WTC11 (cell line): ENCODE measurements around the gene FAM118B. TPM values are rescaled to one million over a fixed set of nuclear protein-coding genes. Genes with fewer than 3 reads are reported as not detected.
A peak's percentile ranks its signal among the peaks of the same experiment; 100 is the strongest.

ENCODE experiments used
- ATAC-seq: fragments of 200-7000 bp; cut with Tn5 transposase; 2 replicates; pipeline ENCODE4 v1.10.0; 2021; ENCODE audit warnings: mild to moderate bottlenecking, moderate library complexity
- CTCF ChIA-PET: fragments of 300-600 bp; sonication (Branson Sonifier 250); formaldehyde crosslinking; loops from one replicate; lab custom pipeline; 2021; ENCODE audit warnings: antibody characterized with exemption; lab: Charles Lee
- POLR2A ChIA-PET: fragments of 350-600 bp; sonication (Branson Sonifier 250); formaldehyde crosslinking; loops from one replicate; lab custom pipeline; 2021; ENCODE audit warnings: antibody characterized with exemption; lab: Charles Lee
- DNase-seq: peaks from one replicate; pipeline ENCODE4 v3.0.0; 2021; ENCODE audit warnings: low spot score
- H3K27ac Mint-ChIP-seq: 2 replicates; pipeline ENCODE4 v1.8.0; 2021; ENCODE audit warnings: mixed read lengths
- H3K27me3 Mint-ChIP-seq: 2 replicates; pipeline ENCODE4 v1.8.0; 2021; ENCODE audit warnings: low read depth, mild to moderate bottlenecking, moderate library complexity, mixed read lengths
- H3K36me3 Mint-ChIP-seq: 2 replicates; pipeline ENCODE4 v1.8.0; 2021; ENCODE audit warnings: mixed read lengths
- H3K4me1 Mint-ChIP-seq: 2 replicates; pipeline ENCODE4 v1.8.0; 2022; ENCODE audit warnings: mixed read lengths
- H3K4me3 Mint-ChIP-seq: 2 replicates; pipeline ENCODE4 v1.8.0; 2021; ENCODE audit warnings: mild to moderate bottlenecking, moderate library complexity, mixed read lengths
- H3K9me3 Mint-ChIP-seq: 2 replicates; pipeline ENCODE4 v1.8.0; 2021; ENCODE audit warnings: mixed read lengths
- AFF4 ChIP-seq: sonication (generic); formaldehyde crosslinking; IDR thresholded peaks from 2 replicates; pipeline ENCODE4 v1.8.1; 2023; ENCODE audit warnings: mild to moderate bottlenecking, missing genetic modification reagents, borderline replicate concordance
- ATF1 ChIP-seq: sonication (generic); formaldehyde crosslinking; IDR thresholded peaks from 2 replicates; pipeline ENCODE4 v1.8.1; 2023; ENCODE audit warnings: mild to moderate bottlenecking, moderate library complexity, missing genetic modification reagents
- CBFB ChIP-seq: sonication (generic); formaldehyde crosslinking; IDR thresholded peaks from 2 replicates; pipeline ENCODE4 v1.8.1; 2022; ENCODE audit warnings: mild to moderate bottlenecking, low read depth, missing genetic modification reagents
- CREM ChIP-seq: sonication (generic); formaldehyde crosslinking; IDR thresholded peaks from 2 replicates; pipeline ENCODE4 v1.8.1; 2022; ENCODE audit warnings: mild to moderate bottlenecking, missing genetic modification reagents, moderate library complexity
- E2F5 ChIP-seq: sonication (generic); formaldehyde crosslinking; IDR thresholded peaks from 2 replicates; pipeline ENCODE4 v1.8.1; 2022; ENCODE audit warnings: mild to moderate bottlenecking, moderate library complexity, missing genetic modification reagents
- HMGA2 ChIP-seq: fragments of 250-450 bp; sonication (Bioruptor Pico); IDR thresholded peaks from 2 replicates; pipeline ENCODE4 v1.4.0; 2021; ENCODE audit warnings: mild to moderate bottlenecking, moderate library complexity
- HMGXB4 ChIP-seq: sonication (generic); formaldehyde crosslinking; IDR thresholded peaks from 2 replicates; pipeline ENCODE4 v1.8.1; 2023; ENCODE audit warnings: mild to moderate bottlenecking, moderate library complexity, missing genetic modification reagents
- NR2C2 ChIP-seq: sonication (generic); formaldehyde crosslinking; IDR thresholded peaks from 2 replicates; pipeline ENCODE4 v1.8.0; 2022; ENCODE audit warnings: mild to moderate bottlenecking, missing genetic modification reagents
- PRDM15 ChIP-seq: sonication (generic); formaldehyde crosslinking; IDR thresholded peaks from 2 replicates; pipeline ENCODE4 v1.8.0; 2022; ENCODE audit warnings: missing genetic modification reagents
- SOX15 ChIP-seq: fragments of 250-450 bp; sonication (Bioruptor Pico); IDR thresholded peaks from 2 replicates; pipeline ENCODE4 v1.9.0; 2021; ENCODE audit warnings: mild to moderate bottlenecking
- TEAD1 ChIP-seq: sonication (generic); formaldehyde crosslinking; IDR thresholded peaks from 2 replicates; pipeline ENCODE4 v1.8.0; 2022; ENCODE audit warnings: mild to moderate bottlenecking, missing genetic modification reagents
- TP53 ChIP-seq: sonication (generic); formaldehyde crosslinking; IDR thresholded peaks from 2 replicates; pipeline ENCODE4 v1.8.1; 2023; ENCODE audit warnings: mild to moderate bottlenecking, missing genetic modification reagents
- ZNF416 ChIP-seq: fragments of 250-450 bp; sonication (Bioruptor Pico); IDR thresholded peaks from 2 replicates; pipeline ENCODE4 v1.9.0; 2021; ENCODE audit warnings: mild to moderate bottlenecking, inconsistent platforms
- ZNF532 ChIP-seq: fragments of 250-450 bp; sonication (Bioruptor Pico); IDR thresholded peaks from 2 replicates; pipeline ENCODE4 v1.9.0; 2021; ENCODE audit warnings: mild to moderate bottlenecking, borderline replicate concordance
- ZSCAN18 ChIP-seq: fragments of 250-450 bp; sonication (Bioruptor Pico); IDR thresholded peaks from 2 replicates; pipeline ENCODE4 v2.1.2; 2022; ENCODE audit warnings: mild to moderate bottlenecking, moderate library complexity
- total RNA-seq: library from RNA; stranded (reverse); gene quantifications from 3 replicates; pipeline ENCODE4 v1.2.3, GENCODE V29; 2021

Gene FAM118B
- total RNA-seq, 1 experiment from 2014 or later: 35.3 TPM

GRCh38 chr11:126277780-126278179, 66.2 kb downstream of the FAM118B start:
- ATAC-seq (no peak), DNase-seq (no peak)
- H3K4me1 Mint-ChIP-seq: peaks cover 10% of the 10 kb centered on the region; the same call in 1 of the 2 replicates
- H3K4me3 Mint-ChIP-seq: no peak overlapping the region
- H3K9me3 Mint-ChIP-seq: no peaks in the 10 kb centered on the region
- H3K27ac Mint-ChIP-seq: peak overlapping the region; percentile 68; the same call in 1 of the 2 replicates
- peaks cover 50% of the 10 kb centered on the region for H3K36me3 Mint-ChIP-seq
- ChIA-PET CTCF (no interaction called here), POLR2A (no interaction called here)
- peaks cover 21% of the 10 kb centered on the region for H3K27me3 Mint-ChIP-seq
- TF ChIP-seq HMGXB4 (CRISPR knock-in tag) (no peak), ZNF532 (no peak), HMGA2 (CRISPR knock-in tag) (no peak), SOX15 (CRISPR knock-in tag) (no peak), CREM (CRISPR knock-in tag) (no peak), ATF1 (CRISPR knock-in tag) (no peak), ZSCAN18 (CRISPR knock-in tag) (no peak)

GRCh38 chr11:126279191-126279590, 67.6 kb downstream of the FAM118B start:
- DNase-seq (no peak), ATAC-seq (no peak)
- no peaks in the 10 kb centered on the region for H3K9me3 Mint-ChIP-seq
- no peak overlapping the region for H3K4me3 Mint-ChIP-seq
- CTCF ChIA-PET: no interaction called here
- POLR2A ChIA-PET: interaction anchor here (1.0 kb wide), 1 partner anchor 10 kb away, joined by 4 read pairs; the partner anchor contains the start of gene FOXRED1
- peaks cover 14% of the 10 kb centered on the region for H3K4me1 Mint-ChIP-seq
- H3K36me3 Mint-ChIP-seq: peaks cover 36% of the 10 kb centered on the region
- H3K27me3 Mint-ChIP-seq: peaks cover 29% of the 10 kb centered on the region
- no peak overlapping the region for H3K27ac Mint-ChIP-seq
- no peak for TF ChIP-seq PRDM15
- no peak for TF ChIP-seq CBFB (CRISPR knock-in tag)
- TF ChIP-seq ATF1 (CRISPR knock-in tag): no peak
- no peak for TF ChIP-seq TEAD1
- TF ChIP-seq ZNF416: no peak
- no peak for TF ChIP-seq TP53 (CRISPR knock-in tag)
- TF ChIP-seq AFF4 (CRISPR knock-in tag): no peak
- TF ChIP-seq ZSCAN18 (CRISPR knock-in tag): no peak
- no peak for TF ChIP-seq NR2C2
- TF ChIP-seq E2F5 (CRISPR knock-in tag): no peak
